ENCODE measurements around the gene PRM1. TPM values are rescaled to one million over a fixed set of nuclear protein-coding genes. Genes with fewer than 3 reads are reported as not detected.

The PRM1 gene
- total and polyA plus RNA-seq, 4 donors: not detected

DNA sequence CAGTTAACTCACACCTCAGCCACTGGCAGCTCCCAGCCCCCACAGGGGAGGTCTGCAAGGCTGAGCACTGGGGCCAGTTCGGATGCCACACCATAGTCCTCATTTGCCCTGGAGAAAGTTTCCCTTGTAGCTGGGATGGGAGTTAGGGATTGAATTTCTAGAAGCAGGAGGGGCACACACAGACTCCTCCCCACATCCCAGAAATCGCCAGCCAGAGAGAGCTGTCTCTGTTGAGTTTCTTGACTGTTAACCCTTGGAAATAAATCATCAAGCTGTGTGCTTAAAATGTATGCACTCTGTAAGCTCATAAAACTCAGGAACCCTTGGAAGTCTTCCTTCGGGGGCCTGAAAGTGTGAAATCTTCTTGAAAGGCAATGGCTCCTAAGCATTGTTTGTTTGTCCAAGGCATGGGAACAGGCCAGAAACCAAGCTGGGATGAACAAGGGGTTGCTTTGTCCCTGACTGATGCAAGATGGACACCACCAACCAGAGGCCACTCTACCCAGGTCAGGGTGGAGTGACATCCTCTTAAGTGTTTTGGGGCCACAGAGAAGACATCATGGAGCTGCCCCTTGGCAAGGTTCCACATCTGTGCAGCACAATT lies 7.3 kb downstream of the PRM1 start:
- DNase-seq (peak; percentile 44 to 67 (median 62)), ATAC-seq (ENCODE audit: insufficient read depth, low FRiP score) (no peak)
- no peaks in the 10 kb centered on the region for H3K9me3 ChIP-seq (ENCODE audit: control insufficient read depth in 4 of 4, insufficient read depth in 3 of 4, low read length in 3 of 4)
- H3K36me3 ChIP-seq (ENCODE audit: control insufficient read depth in 4 of 4, insufficient read depth in 4 of 4, low read length in 4 of 4): no peaks in the 10 kb centered on the region
- H3K27me3 ChIP-seq (ENCODE audit: control insufficient read depth in 3 of 3, insufficient read depth in 3 of 3, low read length in 2 of 3): no peaks in the 10 kb centered on the region
- H3K9ac ChIP-seq (ENCODE audit: insufficient read depth in 1 of 2, low read length in 2 of 2): no peak overlapping the region
- TF ChIP-seq, protein P1, sequence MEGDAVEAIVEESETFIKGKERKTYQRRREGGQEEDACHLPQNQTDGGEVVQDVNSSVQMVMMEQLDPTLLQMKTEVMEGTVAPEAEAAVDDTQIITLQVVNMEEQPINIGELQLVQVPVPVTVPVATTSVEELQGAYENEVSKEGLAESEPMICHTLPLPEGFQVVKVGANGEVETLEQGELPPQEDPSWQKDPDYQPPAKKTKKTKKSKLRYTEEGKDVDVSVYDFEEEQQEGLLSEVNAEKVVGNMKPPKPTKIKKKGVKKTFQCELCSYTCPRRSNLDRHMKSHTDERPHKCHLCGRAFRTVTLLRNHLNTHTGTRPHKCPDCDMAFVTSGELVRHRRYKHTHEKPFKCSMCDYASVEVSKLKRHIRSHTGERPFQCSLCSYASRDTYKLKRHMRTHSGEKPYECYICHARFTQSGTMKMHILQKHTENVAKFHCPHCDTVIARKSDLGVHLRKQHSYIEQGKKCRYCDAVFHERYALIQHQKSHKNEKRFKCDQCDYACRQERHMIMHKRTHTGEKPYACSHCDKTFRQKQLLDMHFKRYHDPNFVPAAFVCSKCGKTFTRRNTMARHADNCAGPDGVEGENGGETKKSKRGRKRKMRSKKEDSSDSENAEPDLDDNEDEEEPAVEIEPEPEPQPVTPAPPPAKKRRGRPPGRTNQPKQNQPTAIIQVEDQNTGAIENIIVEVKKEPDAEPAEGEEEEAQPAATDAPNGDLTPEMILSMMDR (IDR thresholded peaks at IDR 0.05; ENCODE audit: control extremely low read depth, extremely low read depth): no peak
- no peak overlapping the region for H3K27ac ChIP-seq (ENCODE audit: low read depth in 1 of 2, low read length in 1 of 2)
- peaks cover 0 to 15% (median 0%) of the 10 kb centered on the region in 5 donors for H3K4me1 ChIP-seq (ENCODE audit: control insufficient read depth in 5 of 5, insufficient read depth in 5 of 5, low read length in 5 of 5)
- H3K4me3 ChIP-seq: no peak overlapping the region
- 75% methylated on average over 3 of the region's 3 CpGs for WGBS, 2 donors

GRCh38 chr16:11272921-11273720 lies 8.0 kb downstream of the PRM1 start, which contains the start of gene PRM3:
Gene PRM3 (minus strand): TSS chr16:11273629. CDS start chr16:11273595, 34 bp downstream.
- TF ChIP-seq, protein P1 (IDR thresholded peaks at IDR 0.05; ENCODE audit: control extremely low read depth, extremely low read depth): no peak
- ATAC-seq (ENCODE audit: insufficient read depth, low FRiP score): no peak
- H3K4me3 ChIP-seq: no peak within 1 kb of the TSS
- peaks cover 0 to 15% (median 0%) of the 10 kb centered on the region in 5 donors for H3K4me1 ChIP-seq (ENCODE audit: control insufficient read depth in 5 of 5, insufficient read depth in 5 of 5, low read length in 5 of 5)
- DNase-seq: peak in 2 of 3 donors; percentile 20 to 29
- no peaks in the 10 kb centered on the region for H3K27me3 ChIP-seq (ENCODE audit: control insufficient read depth in 3 of 3, insufficient read depth in 3 of 3, low read length in 2 of 3)
- no peaks in the 10 kb centered on the region for H3K36me3 ChIP-seq (ENCODE audit: control insufficient read depth in 4 of 4, insufficient read depth in 4 of 4, low read length in 4 of 4)
- H3K9me3 ChIP-seq (ENCODE audit: control insufficient read depth in 4 of 4, insufficient read depth in 3 of 4, low read length in 3 of 4): no peaks in the 10 kb centered on the region
- H3K27ac ChIP-seq (ENCODE audit: low read depth in 1 of 2, low read length in 1 of 2): no peak within 1 kb of the TSS
- no peak within 1 kb of the TSS for H3K9ac ChIP-seq (ENCODE audit: insufficient read depth in 1 of 2, low read length in 2 of 2)
- 87 to 88% methylated on average over 28 to 30 of the region's 30 CpGs for WGBS, 2 donors

DNA sequence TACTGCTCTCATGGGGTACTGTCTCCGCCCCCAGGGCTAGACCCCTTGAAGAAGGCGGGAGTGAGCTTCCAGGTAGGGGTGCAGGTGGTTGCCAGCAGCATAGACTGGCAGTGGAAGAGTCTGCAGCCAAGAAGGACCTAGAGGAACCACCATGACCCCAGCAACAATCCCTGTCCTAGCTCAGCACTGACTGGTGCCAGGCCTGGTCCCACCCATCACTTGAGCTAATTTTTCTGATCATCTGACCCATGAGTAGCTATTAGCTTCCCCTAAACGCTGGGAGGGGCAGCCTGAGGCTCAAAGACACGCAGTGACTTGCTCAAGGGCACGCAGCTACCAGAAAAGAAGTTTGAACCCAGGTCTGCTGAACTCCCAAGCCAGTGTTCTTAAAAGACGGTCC lies 8.6 kb downstream of the PRM1 start:
- Histone ChIP-seq H3K27ac (ENCODE audit: low read depth in 1 of 2, low read length in 1 of 2) (no peak overlapping the region), H3K4me1 (ENCODE audit: control insufficient read depth in 5 of 5, insufficient read depth in 5 of 5, low read length in 5 of 5) (peaks cover 0 to 15% (median 0%) of the 10 kb centered on the region in 5 donors), H3K36me3 (ENCODE audit: control insufficient read depth in 4 of 4, insufficient read depth in 4 of 4, low read length in 4 of 4) (no peaks in the 10 kb centered on the region), H3K4me3 (no peak overlapping the region), H3K9me3 (ENCODE audit: control insufficient read depth in 4 of 4, insufficient read depth in 3 of 4, low read length in 3 of 4) (no peaks in the 10 kb centered on the region), H3K27me3 (ENCODE audit: control insufficient read depth in 3 of 3, insufficient read depth in 3 of 3, low read length in 2 of 3) (no peaks in the 10 kb centered on the region), H3K9ac (ENCODE audit: insufficient read depth in 1 of 2, low read length in 2 of 2) (no peak overlapping the region)
- WGBS, 2 donors: 82 to 84% methylated on average over 6 of the region's 6 CpGs
- DNase-seq (no peak), ATAC-seq (ENCODE audit: insufficient read depth, low FRiP score) (no peak)
- TF ChIP-seq, protein P1 (IDR thresholded peaks at IDR 0.05; ENCODE audit: control extremely low read depth, extremely low read depth): no peak

All from lung (tissue), 12 donors.